NCI-H82 treated with DMSO at 0.1 percent for 48 hours (cell line): ENCODE data around the gene PPP1R14C.

Experiments used
- DNase-seq: peaks from one replicate; lab custom pipeline; 2025; ENCODE audit not compliant: unreplicated experiment; lab: John Stamatoyannopoulos, UW

Gene PPP1R14C

DNA sequence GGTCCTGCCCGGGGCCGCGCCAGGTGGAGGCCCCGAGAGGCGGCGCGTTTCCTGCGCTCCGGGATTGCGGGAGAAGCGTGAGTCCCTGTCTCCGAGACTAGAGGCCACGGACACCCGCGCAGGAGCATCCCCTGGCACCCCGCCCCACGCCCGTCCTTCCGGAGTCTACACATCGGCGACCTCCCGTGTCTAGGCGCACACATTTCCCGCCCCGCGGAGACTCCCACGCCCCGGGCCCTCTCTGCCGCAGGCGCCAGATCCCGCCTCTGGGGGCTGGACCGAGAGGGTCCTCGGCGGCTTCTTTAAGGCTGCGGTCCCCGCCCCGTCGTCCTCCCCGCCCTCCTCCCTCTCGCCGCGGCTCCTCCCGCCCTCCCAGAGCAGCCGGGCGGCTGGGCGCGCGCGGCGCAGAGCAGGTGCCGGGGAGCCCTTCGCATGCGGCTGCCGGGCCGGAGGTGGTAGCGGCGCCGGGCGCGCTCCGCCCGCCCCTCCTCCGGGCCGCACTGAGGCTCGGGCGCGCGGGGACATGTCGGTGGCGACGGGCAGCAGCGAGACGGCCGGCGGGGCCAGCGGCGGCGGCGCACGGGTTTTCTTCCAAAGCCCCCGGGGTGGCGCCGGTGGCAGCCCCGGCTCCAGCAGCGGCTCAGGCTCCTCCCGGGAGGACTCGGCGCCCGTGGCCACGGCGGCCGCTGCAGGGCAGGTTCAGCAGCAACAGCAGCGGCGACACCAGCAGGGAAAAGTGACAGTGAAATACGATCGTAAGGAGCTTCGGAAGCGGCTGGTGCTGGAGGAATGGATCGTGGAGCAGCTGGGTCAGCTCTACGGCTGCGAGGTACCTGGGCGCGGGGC, at the start of gene PPP1R14C:
TSS of gene PPP1R14C (plus strand) at position 375 of the 846 bp plus-strand sequence. CDS start at position 524, 149 bp downstream.
- DNase-seq, result no peak

DNA sequence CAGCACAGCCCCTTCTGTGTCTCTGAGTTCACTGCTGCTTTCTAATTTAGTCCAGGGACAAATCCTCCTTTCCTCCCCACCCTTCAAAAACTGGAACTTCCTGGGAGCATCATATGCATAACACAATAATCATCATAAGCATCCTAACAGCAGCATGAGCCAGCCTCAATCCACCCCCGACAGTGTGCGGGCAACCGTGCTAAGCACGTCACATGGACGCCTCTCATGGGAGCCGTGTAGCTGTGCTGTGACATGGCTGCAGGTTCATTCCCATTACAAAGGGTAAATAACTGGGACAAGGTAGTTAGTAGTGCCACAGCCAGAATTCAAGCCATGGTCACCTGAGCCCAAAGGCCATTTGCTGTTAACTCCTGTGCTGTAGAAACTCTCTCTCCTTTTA, 49.4 kb upstream of the PPP1R14C start:
- DNase-seq, result no peak

- no peak for DNase-seq
These were observed 44.7 kb upstream of the PPP1R14C start for GRCh38 chr6:150098155-150098554.

- no peak for DNase-seq
These were observed 43.3 kb upstream of the PPP1R14C start for GRCh38 chr6:150099546-150099945.

GRCh38 chr6:150099953-150100352, 42.9 kb upstream of the PPP1R14C start:
- DNase-seq, result no peak

- no peak for DNase-seq
These were observed 42.1 kb upstream of the PPP1R14C start for GRCh38 chr6:150100745-150101144.

- DNase-seq, result no peak
These were observed 40.0 kb upstream of the PPP1R14C start for GRCh38 chr6:150102750-150103270.

GRCh38 chr6:150112233-150112632, 30.6 kb upstream of the PPP1R14C start:
- no peak for DNase-seq

GRCh38 chr6:150115769-150116168, 27.1 kb upstream of the PPP1R14C start:
- DNase-seq, result no peak

DNA sequence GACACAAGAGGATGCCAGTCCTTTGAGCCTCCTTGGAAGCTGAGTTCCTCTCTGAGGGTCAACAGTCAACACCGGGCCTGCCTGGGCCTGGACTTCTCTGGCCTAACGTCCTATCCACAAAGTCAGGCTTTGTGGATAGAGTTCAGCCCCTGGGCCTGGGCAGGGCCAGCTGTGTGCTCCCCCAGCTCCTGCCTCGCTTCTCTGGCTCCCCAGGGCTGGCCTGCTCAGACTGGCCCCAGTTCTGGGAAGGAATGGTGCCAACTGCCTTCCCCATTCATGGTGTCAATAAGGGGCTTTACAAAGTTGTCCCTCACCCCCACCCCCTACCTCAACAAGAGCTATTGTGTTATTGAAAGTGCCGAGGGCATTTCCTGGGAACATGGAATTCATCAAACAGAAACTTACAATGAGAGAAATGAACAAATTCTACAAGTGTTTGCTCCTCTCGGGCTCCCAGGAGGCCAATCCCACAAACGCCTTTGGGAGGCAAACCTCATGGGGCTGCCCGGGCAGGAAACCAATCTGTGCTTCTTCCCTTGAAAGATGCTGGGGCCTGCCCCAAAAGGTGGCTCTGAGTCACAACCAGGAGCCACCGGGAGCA, 26.5 kb upstream of the PPP1R14C start:
- DNase-seq, result no peak

DNA sequence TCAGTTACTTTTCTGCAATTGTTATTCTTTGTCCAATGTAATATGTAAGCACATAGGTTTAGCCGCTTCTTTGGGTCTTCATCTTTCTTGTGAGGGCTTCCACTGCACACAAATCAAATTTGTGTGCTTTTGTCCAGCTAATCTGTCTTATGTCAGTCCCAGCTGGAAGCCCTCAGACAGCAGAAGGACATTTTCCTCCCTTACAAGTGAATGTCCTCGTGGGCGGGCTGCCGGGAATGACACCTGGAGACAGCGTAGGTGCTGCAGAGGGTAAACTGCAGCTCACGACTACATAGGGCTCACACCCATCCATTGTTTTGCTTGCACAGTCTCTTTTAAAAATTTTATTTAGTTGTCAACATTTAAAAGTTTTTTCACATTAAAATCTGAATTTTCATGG, 24.6 kb upstream of the PPP1R14C start:
- no peak for DNase-seq

GRCh38 chr6:150118627-150119026, 24.2 kb upstream of the PPP1R14C start:
- DNase-seq, result no peak

DNA sequence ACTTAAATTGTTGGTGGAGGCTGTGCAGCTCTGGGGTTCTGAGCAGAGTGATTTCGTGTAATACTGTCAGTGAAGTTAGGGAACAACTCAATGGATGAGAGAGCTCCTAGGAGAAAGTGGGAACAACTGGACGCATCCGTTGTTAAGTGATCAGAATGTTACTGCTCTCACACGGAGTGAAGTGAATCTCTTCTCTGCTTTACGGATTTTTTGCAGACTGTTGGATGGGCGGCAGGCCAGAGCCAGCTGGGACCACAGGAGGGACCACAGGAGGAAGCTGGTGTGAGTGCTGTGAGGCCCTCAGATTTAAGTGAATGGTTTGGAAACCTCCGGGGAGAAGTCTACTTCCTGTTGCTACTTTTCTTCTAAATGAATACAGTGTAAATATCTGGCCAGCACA, 23.7 kb upstream of the PPP1R14C start:
- no peak for DNase-seq

DNA sequence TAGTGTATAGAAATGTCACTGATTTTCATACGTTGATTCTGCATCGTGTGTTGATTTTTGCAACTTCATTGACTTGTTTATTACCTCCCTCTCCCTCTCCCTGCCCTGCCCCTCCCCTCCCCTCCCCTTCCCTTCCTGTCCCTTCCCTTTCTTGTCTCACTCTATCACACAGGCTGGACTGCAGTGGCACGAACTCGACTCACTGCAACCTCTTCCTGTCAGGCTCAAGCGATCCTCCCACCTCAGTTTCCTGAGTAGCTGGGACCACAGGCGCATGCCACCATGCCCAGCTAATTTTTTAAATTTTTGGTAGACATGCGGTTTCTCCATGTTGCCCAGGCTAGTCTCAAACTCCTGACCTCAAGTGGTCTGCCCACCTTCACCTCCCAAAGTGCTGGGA, 19.2 kb upstream of the PPP1R14C start:
- DNase-seq, result no peak

- DNase-seq, result no peak
These were observed 18.6 kb upstream of the PPP1R14C start for GRCh38 chr6:150124235-150124634.

GRCh38 chr6:150126641-150127291, 16.1 kb upstream of the PPP1R14C start:
- DNase-seq, result no peak

- DNase-seq, result no peak
These were observed 14.4 kb upstream of the PPP1R14C start for GRCh38 chr6:150128425-150128824.

- DNase-seq, result no peak
These were observed 13.0 kb upstream of the PPP1R14C start for GRCh38 chr6:150129616-150130505.

GRCh38 chr6:150133686-150134085, 9.2 kb upstream of the PPP1R14C start:
- DNase-seq, result no peak

- no peak for DNase-seq
These were observed 8.4 kb upstream of the PPP1R14C start for GRCh38 chr6:150134280-150134920.
